MM.1S (cell line): Measurements from ENCODE around the gene ACTN4.

Experiments
- CTCF ChIP-seq: fragments of 300-600 bp; sonication (generic); IDR thresholded peaks from 2 replicates; pipeline ENCODE4 v1.5.1; 2016; ENCODE audit warnings: antibody characterized with exemption, low read length, mixed read lengths
- EZH2 ChIP-seq: fragments of 300-600 bp; sonication (generic); optimal IDR thresholded peaks from 2 replicates; pipeline ENCODE3; 2017; ENCODE audit warnings: low read depth, mild to moderate bottlenecking, antibody characterized with exemption, low read length, mixed read lengths
- EZH2phosphoT487 ChIP-seq: fragments of 300-600 bp; sonication (generic); IDR thresholded peaks from 2 replicates; pipeline ENCODE4 v1.6.1; 2018; ENCODE audit warnings: antibody characterized with exemption, low read length

- TF ChIP-seq CTCF (no peak), EZH2 (no peak), EZH2phosphoT487 (no peak)
Measured at GRCh38 chr19:38745316-38745715, 97.9 kb downstream of the ACTN4 start.
